Lower leg skin (tissue), 3 donors: ENCODE results near the gene ATP6V1F.

ENCODE experiments used
- POLR2A ChIP-seq, 2 donors: fragments of 450-650 bp; IDR thresholded peaks; one replicate each; pipeline ENCODE4 v1.6.1; 2016 to 2017; ENCODE audit warnings: antibody characterized with exemption in 2 of 2, mild to moderate bottlenecking in 1 of 2, moderate library complexity in 1 of 2
- TF ChIP-seq, protein P1 (sequence below), 3 donors: fragments of 450-650 bp; IDR thresholded peaks; one replicate each; pipeline ENCODE4 v1.5.1; 2016; ENCODE audit warnings: antibody characterized with exemption in 3 of 3, mild to moderate bottlenecking in 3 of 3, moderate library complexity in 2 of 3

DNA sequence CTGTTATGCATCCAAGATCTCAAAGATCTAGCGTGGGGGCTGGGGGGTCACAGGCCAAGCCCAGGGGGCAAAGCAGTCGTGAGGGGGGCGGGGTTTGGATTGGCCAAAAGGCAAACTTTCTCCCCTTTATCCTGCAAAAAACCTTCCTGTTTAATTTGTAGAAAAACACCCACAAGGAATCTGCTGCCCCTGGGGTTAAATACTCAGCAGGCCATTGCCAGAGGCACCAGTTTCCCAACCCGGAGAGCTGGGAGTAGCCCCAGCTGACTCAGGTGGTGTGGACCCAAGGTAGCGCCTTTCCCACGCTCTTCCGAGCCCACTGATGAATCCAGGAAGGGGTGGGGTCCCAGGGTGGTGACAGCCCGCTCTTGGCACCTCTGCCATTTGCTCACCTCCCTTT is 26.5 kb downstream of the ATP6V1F start:
- no peak for TF ChIP-seq POLR2A (IDR thresholded peaks at IDR 0.05)
- TF ChIP-seq, protein P1, sequence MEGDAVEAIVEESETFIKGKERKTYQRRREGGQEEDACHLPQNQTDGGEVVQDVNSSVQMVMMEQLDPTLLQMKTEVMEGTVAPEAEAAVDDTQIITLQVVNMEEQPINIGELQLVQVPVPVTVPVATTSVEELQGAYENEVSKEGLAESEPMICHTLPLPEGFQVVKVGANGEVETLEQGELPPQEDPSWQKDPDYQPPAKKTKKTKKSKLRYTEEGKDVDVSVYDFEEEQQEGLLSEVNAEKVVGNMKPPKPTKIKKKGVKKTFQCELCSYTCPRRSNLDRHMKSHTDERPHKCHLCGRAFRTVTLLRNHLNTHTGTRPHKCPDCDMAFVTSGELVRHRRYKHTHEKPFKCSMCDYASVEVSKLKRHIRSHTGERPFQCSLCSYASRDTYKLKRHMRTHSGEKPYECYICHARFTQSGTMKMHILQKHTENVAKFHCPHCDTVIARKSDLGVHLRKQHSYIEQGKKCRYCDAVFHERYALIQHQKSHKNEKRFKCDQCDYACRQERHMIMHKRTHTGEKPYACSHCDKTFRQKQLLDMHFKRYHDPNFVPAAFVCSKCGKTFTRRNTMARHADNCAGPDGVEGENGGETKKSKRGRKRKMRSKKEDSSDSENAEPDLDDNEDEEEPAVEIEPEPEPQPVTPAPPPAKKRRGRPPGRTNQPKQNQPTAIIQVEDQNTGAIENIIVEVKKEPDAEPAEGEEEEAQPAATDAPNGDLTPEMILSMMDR (IDR thresholded peaks at IDR 0.05): no peak
